Gastrocnemius medialis (tissue), 4 donors: ENCODE measurements around the gene PCSK6.

ENCODE experiments used
- CTCF ChIP-seq, 5 experiments: fragments of 450-650 bp in 3 of 5; fragments of 200-600 bp in 2 of 5; sonication (generic) in 2 of 5; IDR thresholded peaks in 4 of 5; conservative IDR thresholded peaks in 1 of 5; 1 replicate in 4 of 5; 2 replicates in 1 of 5; pipeline ENCODE4 v1.5.1; 2016 to 2019; ENCODE audit warnings: antibody characterized with exemption in 5 of 5, mild to moderate bottlenecking in 3 of 5, moderate library complexity in 3 of 5
- POLR2A ChIP-seq, 2 donors: fragments of 450-650 bp; IDR thresholded peaks; one replicate each; pipeline ENCODE4 v1.6.1; 2017; ENCODE audit warnings: antibody characterized with exemption in 2 of 2, mild to moderate bottlenecking in 2 of 2, moderate library complexity in 2 of 2

GRCh38 chr15:101394654-101395053 is 94.9 kb downstream of the PCSK6 start:
- no peak for TF ChIP-seq POLR2A (IDR thresholded peaks at IDR 0.05)
- TF ChIP-seq CTCF (IDR thresholded peaks at IDR 0.05 in 4 of 5, conservative IDR thresholded peaks at IDR 0.05 in 1 of 5), result no peak
